Endothelial cell of hepatic sinusoid (primary cell): ENCODE measurements around the gene MTFR2.

Experiments
- in situ Hi-C: cut with HindIII; loops from 2 replicates; pipeline ENCODE4 v1.10.0; 2017; ENCODE audit warnings: low sequenced_read_pairs

MTFR2 gene

GRCh38 chr6:136189104-136189503 is 61.0 kb downstream of the MTFR2 start:
- in situ Hi-C loops: no loop called here

DNA sequence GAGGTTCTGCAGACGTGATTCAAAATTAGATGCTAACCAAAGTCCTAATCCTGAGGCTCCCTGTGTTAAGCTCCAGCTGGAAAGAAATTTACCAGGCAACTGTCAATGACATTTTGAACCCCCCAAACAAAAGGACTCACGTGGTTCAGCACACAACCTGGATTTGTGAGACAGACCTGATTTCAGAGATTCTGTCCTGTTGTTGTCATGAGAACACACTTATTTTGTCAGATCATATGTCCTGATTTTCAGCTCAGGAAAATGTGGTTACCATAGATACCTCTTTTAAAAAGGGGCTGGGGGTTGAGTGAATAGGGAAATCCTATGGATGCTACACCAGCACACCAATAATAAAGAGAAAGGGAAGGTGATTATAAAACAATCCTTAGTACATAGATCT is 61.6 kb downstream of the MTFR2 start:
- in situ Hi-C loops: no loop called here

DNA sequence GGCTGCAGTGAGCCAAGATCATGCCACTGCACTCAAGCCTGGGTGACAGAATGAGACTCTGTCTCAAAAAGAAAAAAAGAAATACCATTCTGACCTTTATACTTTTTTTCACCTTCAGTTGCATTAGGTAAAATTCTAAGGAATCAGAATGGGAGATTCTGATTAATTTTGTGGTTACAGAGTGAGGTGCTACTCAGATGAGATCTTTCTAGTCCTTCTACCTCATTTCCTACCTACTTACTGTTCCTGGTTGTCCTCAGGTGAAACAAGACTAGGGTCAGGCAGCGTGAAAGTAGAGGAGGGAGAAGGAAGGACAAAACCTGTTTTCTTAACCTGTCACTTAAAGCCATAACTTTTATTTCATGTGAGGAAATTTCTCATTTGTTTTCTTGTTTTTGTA is 63.7 kb downstream of the MTFR2 start:
- in situ Hi-C loops: no loop called here

GRCh38 chr6:136184738-136185137 is 65.4 kb downstream of the MTFR2 start:
- in situ Hi-C loops: no loop called here

DNA sequence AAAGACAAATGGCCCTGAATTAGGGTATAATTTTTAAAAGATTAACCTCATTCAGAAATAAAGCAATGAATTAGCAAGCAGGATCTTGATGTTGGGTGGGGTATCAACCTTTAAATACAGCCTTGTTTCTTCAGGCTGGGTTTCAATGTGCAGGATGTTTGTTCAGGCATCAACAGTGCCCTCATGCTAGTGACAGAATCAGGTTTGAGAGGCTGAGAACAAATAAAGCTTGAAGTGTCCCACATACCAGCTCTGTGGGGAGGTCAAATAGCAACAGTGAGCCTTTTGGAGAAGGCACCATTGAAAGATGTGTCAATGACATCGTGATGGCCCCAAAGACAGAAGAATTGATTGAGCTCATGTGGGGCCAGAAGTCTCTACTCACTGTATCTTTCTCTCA is 68.2 kb downstream of the MTFR2 start:
- in situ Hi-C loops: no loop called here

GRCh38 chr6:136181512-136181833 is 68.6 kb downstream of the MTFR2 start:
- in situ Hi-C loops: no loop called here
